Activated B cell treated with CpG ODN at 0.5 μM for 24 hours (primary cell): Measurements from ENCODE around the gene NCK1. TPM values are rescaled to one million over a fixed set of nuclear protein-coding genes. Genes with fewer than 3 reads are reported as not detected.

ENCODE experiments used
- ATAC-seq: fragments of 200-7000 bp; cut with Tn5 transposase; one replicate; pipeline ENCODE4 v1.10.0; 2021; ENCODE audit warnings: low read depth, mild to moderate bottlenecking, moderate library complexity
- CTCF ChIA-PET: fragments of 350-600 bp; sonication (Branson Sonifier 250); formaldehyde crosslinking; loops from one replicate; lab custom pipeline; 2021; ENCODE audit warnings: antibody characterized with exemption; lab: Charles Lee
- POLR2A ChIA-PET: fragments of 350-600 bp; sonication (Branson Sonifier 250); formaldehyde crosslinking; loops from one replicate; lab custom pipeline; 2021; ENCODE audit warnings: antibody characterized with exemption; lab: Charles Lee
- DNase-seq: peaks from one replicate; pipeline ENCODE4 v3.0.0; 2022
- H3K27ac Mint-ChIP-seq: one replicate; pipeline ENCODE4 v1.8.0; 2020; ENCODE audit warnings: mixed read lengths
- H3K27me3 Mint-ChIP-seq: one replicate; pipeline ENCODE4 v1.8.0; 2021; ENCODE audit warnings: mixed read lengths
- H3K36me3 Mint-ChIP-seq: one replicate; pipeline ENCODE4 v1.8.0; 2021; ENCODE audit warnings: low read depth, mixed read lengths
- H3K4me1 Mint-ChIP-seq: one replicate; pipeline ENCODE4 v1.8.0; 2021; ENCODE audit warnings: mixed read lengths
- H3K4me3 Mint-ChIP-seq: one replicate; pipeline ENCODE4 v1.8.0; 2020; ENCODE audit warnings: mild to moderate bottlenecking, mixed read lengths
- H3K9me3 Mint-ChIP-seq: one replicate; pipeline ENCODE4 v1.8.0; 2020; ENCODE audit warnings: mixed read lengths
- intact Hi-C: fragments of 100-400 bp; cut with micrococcal nuclease; formaldehyde crosslinking; loops from one replicate; pipeline ENCODE4 v1.15.1; 2024
- total RNA-seq: library from RNA; stranded (reverse); gene quantifications from 2 replicates; pipeline ENCODE4 v1.2.3, GENCODE V29; 2022
- TF ChIP-seq, protein P1 (sequence below): fragments of 200-600 bp; IDR thresholded peaks from one replicate; pipeline ENCODE4 v1.8.0; 2022; ENCODE audit warnings: antibody characterized with exemption, mild to moderate bottlenecking

Gene NCK1
- total RNA-seq, 1 donor from 2014 or later: 29.7 TPM

DNA sequence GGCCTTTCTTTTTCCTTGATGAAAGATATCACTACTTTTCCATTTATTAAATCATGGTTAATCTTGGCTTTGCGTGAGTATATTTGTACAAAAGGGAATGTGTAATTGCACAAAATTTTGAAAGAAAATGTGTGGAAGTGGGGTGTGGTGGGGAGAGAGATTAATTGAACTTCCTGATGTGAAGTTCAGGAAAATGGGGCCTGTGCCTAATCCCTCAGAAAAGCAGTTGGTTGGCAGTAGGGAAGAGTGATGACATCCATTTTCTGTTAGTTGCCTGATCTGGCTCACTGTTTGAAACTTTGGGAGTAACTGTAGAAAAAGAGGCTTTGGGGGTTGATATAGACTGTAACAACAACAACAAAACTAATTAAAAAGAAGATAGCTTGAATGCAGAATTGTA, 85.0 kb downstream of the NCK1 start:
- H3K9me3 Mint-ChIP-seq: no peaks in the 10 kb centered on the region

DNA sequence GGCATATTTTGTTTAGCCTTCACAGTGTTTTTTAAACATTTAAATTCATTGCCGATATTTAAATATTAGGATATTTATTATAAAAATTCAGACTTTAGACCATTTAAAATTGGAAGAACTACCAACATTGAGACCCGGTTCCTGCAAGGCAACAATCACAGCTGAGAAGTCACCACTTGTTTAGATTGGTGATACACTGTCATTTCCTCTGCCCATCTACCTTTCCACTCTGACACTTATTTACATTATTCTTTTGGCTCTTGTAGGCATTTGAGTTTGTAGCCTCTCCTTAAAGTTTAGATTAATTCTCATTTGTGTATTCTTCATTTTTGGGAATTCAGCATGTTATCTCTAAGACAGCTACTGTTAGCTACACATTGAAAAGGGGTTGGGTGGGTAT, 85.5 kb downstream of the NCK1 start:
- ATAC-seq (no peak), DNase-seq (no peak)
- intact Hi-C loops: no loop called here
- POLR2A ChIA-PET: interaction anchor here (0.6 kb wide), 1 partner anchor 246 kb away, joined by 3 read pairs; no protein-coding TSS in a partner anchor
- Mint-ChIP-seq H3K27me3 (no peaks in the 10 kb centered on the region), H3K4me3 (no peak overlapping the region), H3K27ac (peak overlapping the region; percentile 13), H3K9me3 (no peaks in the 10 kb centered on the region), H3K4me1 (peaks cover 46% of the 10 kb centered on the region), H3K36me3 (peaks cover 29% of the 10 kb centered on the region)
- CTCF ChIA-PET: no interaction called here
- TF ChIP-seq, protein P1, sequence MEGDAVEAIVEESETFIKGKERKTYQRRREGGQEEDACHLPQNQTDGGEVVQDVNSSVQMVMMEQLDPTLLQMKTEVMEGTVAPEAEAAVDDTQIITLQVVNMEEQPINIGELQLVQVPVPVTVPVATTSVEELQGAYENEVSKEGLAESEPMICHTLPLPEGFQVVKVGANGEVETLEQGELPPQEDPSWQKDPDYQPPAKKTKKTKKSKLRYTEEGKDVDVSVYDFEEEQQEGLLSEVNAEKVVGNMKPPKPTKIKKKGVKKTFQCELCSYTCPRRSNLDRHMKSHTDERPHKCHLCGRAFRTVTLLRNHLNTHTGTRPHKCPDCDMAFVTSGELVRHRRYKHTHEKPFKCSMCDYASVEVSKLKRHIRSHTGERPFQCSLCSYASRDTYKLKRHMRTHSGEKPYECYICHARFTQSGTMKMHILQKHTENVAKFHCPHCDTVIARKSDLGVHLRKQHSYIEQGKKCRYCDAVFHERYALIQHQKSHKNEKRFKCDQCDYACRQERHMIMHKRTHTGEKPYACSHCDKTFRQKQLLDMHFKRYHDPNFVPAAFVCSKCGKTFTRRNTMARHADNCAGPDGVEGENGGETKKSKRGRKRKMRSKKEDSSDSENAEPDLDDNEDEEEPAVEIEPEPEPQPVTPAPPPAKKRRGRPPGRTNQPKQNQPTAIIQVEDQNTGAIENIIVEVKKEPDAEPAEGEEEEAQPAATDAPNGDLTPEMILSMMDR: no peak

More for the DNA sequence above, 85.0 kb downstream of the NCK1 start:
- ChIA-PET POLR2A (no interaction called here), CTCF (no interaction called here)
- intact Hi-C loops: no loop called here
- TF ChIP-seq, protein P1: no peak
- peaks cover 31% of the 10 kb centered on the region for H3K36me3 Mint-ChIP-seq
- no peak overlapping the region for H3K27ac Mint-ChIP-seq
- no peak for ATAC-seq
- H3K4me1 Mint-ChIP-seq: peaks cover 46% of the 10 kb centered on the region
- DNase-seq: no peak
- H3K4me3 Mint-ChIP-seq: no peak overlapping the region
- no peaks in the 10 kb centered on the region for H3K27me3 Mint-ChIP-seq

DNA sequence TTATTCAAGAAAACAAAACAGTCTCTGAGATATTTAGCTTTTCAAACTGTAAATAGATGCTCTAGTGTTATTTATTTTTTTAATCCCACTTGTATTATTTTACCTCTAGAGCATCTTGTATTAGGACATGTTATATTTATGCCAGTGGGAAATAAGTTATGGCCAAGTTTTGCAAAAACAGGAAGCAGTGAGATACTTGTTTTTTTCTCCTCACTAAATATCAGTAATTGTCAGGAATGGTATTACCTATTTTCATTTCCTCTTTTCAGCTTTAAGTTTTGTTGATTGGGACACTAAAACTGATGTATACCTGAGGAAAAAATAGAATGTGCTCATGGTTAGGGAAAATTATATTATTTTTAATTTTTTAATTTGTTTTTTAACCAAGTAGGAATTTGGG, 87.1 kb downstream of the NCK1 start:
- intact Hi-C loops: no loop called here
- Mint-ChIP-seq H3K4me1 (peaks cover 41% of the 10 kb centered on the region), H3K4me3 (no peak overlapping the region), H3K9me3 (no peaks in the 10 kb centered on the region), H3K27ac (no peak overlapping the region), H3K27me3 (no peaks in the 10 kb centered on the region), H3K36me3 (peaks cover 27% of the 10 kb centered on the region)
- ChIA-PET CTCF (interaction anchor here (2.2 kb wide), 1 partner anchor 65 kb away, joined by 7 read pairs; no protein-coding TSS in a partner anchor), POLR2A (no interaction called here)
- ATAC-seq (no peak), DNase-seq (no peak)
- TF ChIP-seq, protein P1: no peak

DNA sequence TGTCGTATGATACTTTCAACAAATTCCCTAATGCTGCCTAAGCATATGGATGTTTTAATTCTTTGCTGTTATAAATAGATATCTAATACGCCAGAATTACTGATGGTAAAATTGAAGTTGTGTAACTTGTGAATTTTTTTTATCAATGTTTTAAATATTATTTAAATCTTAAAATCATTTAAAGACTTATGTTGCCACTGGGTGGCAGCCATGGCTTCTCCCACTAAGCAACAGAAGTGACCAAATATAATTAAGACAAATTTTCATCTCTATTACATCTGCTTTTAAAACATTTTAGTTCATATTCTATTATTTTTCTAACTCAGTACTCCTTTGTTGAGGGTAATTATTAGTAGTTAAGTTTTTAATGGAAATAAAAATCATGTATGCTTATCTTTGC, 87.7 kb downstream of the NCK1 start:
- DNase-seq: no peak
- H3K4me3 Mint-ChIP-seq: no peak overlapping the region
- intact Hi-C loops: loop anchor here (2.0 kb wide), 1 partner anchor 15 kb away; no protein-coding TSS in a partner anchor
- no peak overlapping the region for H3K27ac Mint-ChIP-seq
- H3K9me3 Mint-ChIP-seq: no peaks in the 10 kb centered on the region
- ChIA-PET CTCF (interaction anchor here (1.2 to 2.2 kb wide), 2 partner anchors 64 to 197 kb away, joined by 6 to 7 read pairs; partner anchors contain the start of gene STAG1), POLR2A (interaction anchor here (0.6 kb wide), 1 partner anchor 310 kb away, joined by 3 read pairs; no protein-coding TSS in a partner anchor)
- no peak for ATAC-seq
- peaks cover 41% of the 10 kb centered on the region for H3K4me1 Mint-ChIP-seq
- TF ChIP-seq, protein P1: no peak
- peaks cover 27% of the 10 kb centered on the region for H3K36me3 Mint-ChIP-seq
- no peaks in the 10 kb centered on the region for H3K27me3 Mint-ChIP-seq

DNA sequence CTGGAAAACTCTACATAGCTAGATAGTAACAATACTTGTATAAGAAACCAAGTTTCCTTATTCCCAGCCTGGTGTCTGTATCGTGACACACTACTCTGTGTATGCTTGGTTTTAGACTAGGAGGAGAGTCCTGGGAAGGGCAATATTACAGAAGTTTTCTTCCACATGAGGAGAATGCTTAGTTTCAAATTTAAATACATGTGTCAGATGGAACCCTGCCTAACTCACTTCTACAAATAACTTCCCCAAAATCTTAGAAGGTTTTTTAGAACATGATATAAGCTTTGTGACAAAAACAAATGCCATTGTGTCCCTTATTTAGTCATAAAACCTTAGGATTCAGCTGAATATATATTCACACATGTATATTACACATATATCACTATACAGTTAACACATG, 88.6 kb downstream of the NCK1 start:
- Mint-ChIP-seq H3K36me3 (peaks cover 24% of the 10 kb centered on the region), H3K9me3 (no peaks in the 10 kb centered on the region), H3K4me3 (no peak overlapping the region), H3K27ac (no peak overlapping the region), H3K27me3 (no peaks in the 10 kb centered on the region), H3K4me1 (peaks cover 46% of the 10 kb centered on the region)
- TF ChIP-seq, protein P1: no peak
- DNase-seq: no peak
- ChIA-PET CTCF (interaction anchor here (1.2 to 2.2 kb wide), 2 partner anchors 63 to 198 kb away, joined by 6 to 7 read pairs; partner anchors contain the start of gene STAG1), POLR2A (interaction anchor here (0.9 kb wide), 1 partner anchor 198 kb away, joined by 3 read pairs; the partner anchor contains the start of gene STAG1)
- no peak for ATAC-seq
- intact Hi-C loops: loop anchor here (2.0 kb wide), 1 partner anchor 16 kb away; no protein-coding TSS in a partner anchor
